Stimulated activated CD4-positive, alpha-beta T cell treated with anti-CD3 and anti-CD28 coated beads, Interleukin-12 subunit alpha, Interleukin-12 subunit beta, amount 100 ng/mL, for 48 hours (primary cell): ENCODE data around the gene RNF168.
"Not testable (repeated sequence)": the region's sequence is repeated elsewhere in the genome, so short reads cannot be mapped to it uniquely, and the experiment has no call there.

Experiments
- DNase-seq, 3 donors: peaks; one replicate each; pipeline ENCODE4 v3.0.0-alpha.2; 2020; ENCODE audit warnings: low read depth in 2 of 3, low spot score in 1 of 3

RNF168 gene

DNA sequence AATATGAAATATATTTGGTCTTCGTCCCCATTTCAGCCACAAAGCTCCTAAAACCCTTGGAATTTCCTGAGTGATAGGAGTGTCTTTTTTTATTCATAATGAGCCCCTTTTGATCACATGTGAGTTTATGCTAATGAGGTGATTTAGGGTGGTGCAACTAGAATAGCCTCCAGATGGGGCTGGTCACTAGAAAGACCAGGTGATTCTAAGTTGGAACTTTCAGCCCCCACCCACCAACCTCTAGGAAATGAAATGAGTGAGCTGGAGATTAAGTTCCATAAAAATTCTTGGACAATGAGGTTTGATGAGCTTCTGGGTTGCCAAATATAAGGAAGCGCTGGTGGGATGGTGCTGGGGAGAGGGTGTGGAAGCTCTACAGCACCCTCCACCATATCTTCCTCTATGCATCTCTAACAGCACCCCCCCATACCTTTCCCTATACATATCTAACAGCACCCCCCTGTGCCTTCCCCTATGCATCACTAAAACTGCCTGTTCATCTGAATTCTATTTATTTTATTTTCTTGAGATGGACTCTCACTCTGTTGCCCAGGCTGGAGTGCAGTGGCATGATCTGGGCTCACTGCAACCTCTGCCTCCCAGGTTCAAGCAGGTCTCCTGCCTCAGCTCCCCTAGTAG is 13.7 kb upstream of the RNF168 start:
- DNase-seq, result no peak

DNA sequence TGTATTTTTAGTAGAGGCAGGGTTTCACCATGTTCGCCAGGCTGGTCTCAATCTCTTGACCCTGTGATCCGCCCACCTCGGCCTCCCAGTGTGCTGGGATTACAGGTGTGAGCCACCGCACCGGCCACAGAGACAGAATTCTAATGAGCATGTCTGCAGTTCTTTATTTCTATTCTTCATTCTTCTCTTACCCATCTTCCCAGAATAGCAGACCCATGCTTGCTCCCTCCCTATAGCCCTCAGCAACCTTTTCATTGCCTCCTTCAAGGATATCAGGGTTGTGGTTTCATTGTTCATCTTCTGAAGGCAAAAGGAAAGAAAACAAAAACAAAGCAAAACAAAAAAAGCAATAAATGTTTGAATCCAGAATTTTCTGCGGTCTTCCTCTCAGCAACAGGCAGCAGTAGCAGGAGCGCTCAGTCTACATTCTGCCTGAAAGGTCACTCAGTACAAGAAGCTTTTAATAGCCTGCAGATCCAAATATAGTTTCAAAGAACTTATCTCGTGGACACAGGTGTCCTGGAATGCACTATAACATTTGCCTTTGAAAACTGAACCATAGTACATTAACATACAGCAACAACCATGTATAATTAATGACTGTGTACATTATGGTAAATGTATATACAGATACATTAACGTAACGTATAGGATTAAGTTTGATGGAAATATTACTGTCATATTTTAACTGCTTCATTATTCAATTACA is 11.5 kb upstream of the RNF168 start, which contains the start of gene SMCO1:
Gene SMCO1 (minus strand): TSS at position 434 of the 709 bp plus-strand sequence. CDS start 137 bp downstream, at position 297.
- no peak for DNase-seq

- no peak for DNase-seq
These were observed 10.8 kb upstream of the RNF168 start for GRCh38 chr3:196514350-196514716.

DNA sequence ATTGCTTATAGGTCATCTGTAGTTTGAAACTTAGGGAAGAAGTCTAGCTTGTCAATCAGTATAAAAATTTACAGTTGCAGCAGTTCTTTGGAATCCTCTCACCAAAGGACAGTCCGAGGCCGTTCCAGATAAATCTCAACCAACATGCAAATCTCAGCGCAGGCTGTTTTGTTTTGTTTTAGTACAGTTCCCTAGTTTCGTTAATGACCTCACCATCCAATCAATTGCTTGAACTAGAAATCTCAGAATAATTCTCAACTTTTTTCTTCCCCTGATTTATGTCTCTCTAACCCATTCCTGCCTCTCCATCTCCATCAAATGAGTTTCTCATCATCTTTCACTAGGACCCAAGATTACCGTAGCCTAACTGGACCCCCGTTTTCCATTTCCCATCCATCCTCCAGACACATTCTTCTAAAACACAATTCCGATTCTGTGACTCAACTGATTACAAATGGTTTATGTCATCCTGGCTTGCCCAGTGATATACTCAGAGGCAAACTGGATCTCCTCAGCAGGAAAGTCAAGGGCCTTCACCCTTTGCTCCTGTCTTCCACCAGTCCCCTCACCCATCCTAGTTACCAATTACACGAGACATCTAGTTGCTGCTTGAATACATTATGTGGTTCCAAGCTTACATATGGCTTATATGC is 10.3 kb upstream of the RNF168 start:
- no peak for DNase-seq

DNA sequence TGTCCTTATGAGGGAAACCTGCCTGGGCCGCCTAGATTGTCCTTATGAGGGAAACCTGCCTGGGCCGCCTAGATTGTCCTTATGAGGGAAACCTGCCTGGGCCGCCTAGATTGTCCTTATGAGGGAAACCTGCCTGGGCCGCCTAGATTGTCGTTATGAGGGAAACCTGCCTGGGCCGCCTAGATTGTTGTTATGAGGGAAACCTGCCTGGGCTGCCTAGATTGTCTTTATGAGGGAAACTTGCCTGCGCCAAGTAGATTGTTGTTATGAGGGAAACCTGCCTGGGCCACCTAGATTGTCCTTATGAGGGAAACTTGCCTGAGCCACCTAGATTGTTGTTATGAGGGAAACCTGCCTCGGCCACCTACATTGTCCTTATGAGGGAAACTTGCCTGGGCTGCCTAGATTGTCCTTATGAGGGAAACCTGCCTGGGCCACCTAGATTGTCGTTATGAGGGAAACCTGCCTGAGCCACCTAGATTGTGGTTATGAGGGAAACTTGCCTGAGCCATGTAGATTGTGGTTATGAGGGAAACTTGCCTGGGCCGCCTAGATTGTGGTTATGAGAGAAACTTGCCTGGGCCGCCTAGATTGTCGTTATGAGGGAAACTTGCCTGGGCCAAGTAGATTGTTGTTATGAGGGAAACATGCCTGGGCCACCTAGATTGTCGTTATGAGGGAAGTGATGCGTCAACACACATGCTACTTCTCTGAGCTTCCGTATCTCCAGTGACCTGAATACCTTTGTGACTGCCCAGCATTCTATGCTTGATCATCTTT is 8.3 kb upstream of the RNF168 start:
- DNase-seq, result not testable (repeated sequence)

DNA sequence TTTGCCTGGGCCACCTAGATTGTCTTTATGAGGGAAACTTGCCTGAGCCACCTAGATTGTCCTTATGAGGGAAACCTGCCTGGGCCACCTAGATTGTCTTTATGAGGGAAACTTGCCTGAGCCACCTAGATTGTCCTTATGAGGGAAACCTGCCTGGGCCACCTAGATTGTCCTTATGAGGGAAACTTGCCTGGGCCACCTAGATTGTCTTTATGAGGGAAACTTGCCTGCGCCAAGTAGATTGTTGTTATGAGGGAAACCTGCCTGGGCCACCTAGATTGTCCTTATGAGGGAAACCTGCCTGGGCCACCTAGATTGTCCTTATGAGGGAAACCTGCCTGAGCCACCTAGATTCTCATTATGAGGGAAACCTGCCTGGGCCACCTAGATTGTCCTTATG is 7.5 kb upstream of the RNF168 start:
- DNase-seq, result not testable (repeated sequence)

- no peak for DNase-seq
These were observed 3.1 kb upstream of the RNF168 start for GRCh38 chr3:196506687-196507086.

DNA sequence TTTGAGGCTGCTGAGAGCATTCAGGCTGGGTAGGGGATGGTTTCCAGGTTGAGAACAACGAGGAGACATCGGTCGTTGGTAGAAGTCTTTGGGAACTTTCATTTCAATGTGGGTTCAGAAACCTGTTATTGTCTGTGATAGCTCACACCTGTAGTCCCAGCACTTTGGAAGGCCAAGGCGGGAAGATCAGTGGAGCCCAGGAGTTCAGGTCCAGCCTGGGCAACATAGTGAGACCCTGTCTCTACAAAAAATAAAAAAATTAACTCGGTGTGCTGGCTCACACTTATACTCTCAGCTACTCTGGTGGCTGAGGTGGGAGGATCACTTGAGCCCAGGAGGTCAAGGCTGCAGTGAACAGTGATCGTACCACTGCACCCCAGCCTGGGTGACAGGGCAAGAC is 988 bp upstream of the RNF168 start:
- no peak for DNase-seq

- not testable (repeated sequence) for DNase-seq
These were observed 470 bp upstream of the RNF168 start for GRCh38 chr3:196504077-196504398.

DNA sequence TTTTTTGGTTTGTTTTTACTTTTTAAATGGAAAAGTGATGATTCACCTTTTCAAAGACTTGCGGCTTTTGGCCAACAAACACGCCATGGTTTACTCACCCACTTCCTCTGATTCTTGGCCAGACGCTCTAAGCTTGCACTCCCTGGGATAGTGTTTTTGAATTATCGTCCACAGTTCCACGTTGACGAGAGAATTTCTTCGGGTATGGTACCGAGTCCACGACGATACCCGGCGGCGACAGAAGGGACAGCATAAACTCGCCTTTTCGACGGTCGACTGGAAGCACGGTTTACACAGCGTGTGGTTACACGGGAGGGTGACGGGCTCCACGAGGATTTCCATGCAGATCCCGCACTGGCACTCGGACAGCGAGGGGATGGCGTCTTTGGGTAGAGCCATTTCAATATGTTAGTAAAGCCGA is 783 bp downstream of the RNF168 start:
- peak in 2 of 3 donors; percentile 36 to 45 for DNase-seq

- peak in 1 of 3 donors; percentile 27 for DNase-seq
These were observed 2.1 kb downstream of the RNF168 start for GRCh38 chr3:196501316-196502044.

GRCh38 chr3:196499807-196500524 is 3.6 kb downstream of the RNF168 start:
- DNase-seq, result no peak

DNA sequence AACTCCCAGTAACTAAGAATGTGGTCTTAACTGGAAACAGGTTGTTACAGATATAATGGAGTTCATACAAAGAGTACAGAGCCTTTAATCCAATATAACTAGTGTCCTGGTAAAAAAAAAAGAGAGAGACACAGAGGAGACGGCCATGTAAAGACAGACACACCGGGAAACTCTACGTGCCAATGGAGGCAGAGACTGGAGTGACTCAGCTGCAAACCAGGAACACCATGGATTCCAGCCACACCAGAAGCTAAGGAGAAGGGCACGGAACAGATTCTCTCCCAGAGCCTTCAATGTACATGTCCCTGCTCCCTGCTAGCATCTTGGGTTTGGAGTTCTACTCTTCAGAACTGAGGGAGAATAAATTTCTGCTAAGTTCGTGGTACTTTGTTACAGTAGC is 4.5 kb downstream of the RNF168 start:
- DNase-seq, result no peak

DNA sequence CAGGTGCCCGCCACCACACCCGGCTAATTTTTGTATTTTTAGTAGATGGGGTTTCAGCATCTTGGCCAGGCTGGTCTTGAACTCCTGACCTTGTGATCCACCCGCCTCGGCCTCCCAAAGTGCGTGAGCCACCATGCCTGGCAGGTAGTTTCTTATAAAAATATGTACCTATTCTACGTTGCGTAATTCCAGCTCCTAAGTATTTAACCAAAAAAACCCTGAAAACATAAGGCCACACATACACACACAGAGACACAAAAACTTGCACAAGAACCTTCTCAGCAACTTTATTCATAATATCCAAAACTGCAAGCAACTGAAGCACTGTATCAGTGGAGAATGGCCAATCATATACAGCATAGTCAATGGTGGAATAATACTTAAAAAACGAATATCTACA is 5.3 kb downstream of the RNF168 start:
- DNase-seq, result no peak

- no peak for DNase-seq
These were observed 7.4 kb downstream of the RNF168 start for GRCh38 chr3:196496183-196496582.

- DNase-seq, result no peak
These were observed 10.3 kb downstream of the RNF168 start for GRCh38 chr3:196493292-196493691.

GRCh38 chr3:196492080-196492479 is 11.5 kb downstream of the RNF168 start:
- no peak for DNase-seq

DNA sequence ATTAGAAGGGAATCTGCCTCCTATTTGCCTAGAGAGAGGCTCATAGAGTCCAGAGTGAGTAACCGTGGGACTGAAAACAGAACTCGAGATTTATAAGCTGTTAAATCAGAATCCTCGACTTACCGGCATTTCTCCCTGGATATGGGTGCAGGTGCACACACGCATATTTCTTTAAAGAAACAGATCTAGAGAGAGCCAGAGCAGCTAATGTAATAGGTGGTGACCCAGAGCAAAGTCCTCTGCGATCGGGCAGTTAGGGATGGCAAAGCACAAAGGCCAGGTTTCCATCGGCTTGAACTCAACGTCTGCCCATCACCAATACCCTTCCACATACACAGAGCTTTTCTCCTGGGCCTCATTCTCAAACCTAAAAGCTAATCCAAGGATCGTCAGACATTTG is 13.8 kb downstream of the RNF168 start:
- no peak for DNase-seq

GRCh38 chr3:196486263-196486662 is 17.3 kb downstream of the RNF168 start:
- no peak for DNase-seq

DNA sequence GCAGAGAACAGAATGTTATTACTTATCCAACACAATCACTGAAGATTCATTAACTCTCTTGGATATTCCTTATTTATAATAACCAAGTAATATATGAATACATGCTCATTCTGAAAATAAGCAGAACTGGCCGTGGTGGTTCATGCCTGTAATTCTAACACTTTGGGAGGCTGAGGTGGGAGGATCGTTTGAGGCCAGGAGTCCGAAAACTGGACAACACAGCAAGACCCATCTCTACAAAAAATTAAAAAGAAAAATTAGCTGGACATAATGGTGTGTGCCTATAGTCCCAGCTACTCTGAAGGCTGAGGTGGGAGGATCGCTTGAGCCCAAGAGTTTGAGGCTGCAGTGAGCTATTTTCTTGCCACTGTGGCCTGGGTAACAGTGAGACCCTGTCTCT is 25.9 kb downstream of the RNF168 start:
- no peak for DNase-seq
